ENCODE results near the gene SNRK.

The SNRK gene

GRCh38 chr3:43309372-43310305 is 23.3 kb downstream of the SNRK start:
- DNase-seq = no peak

GRCh38 chr3:43316783-43317460 is 30.6 kb downstream of the SNRK start:
- DNase-seq = no peak

GRCh38 chr3:43317461-43318316 is 31.3 kb downstream of the SNRK start:
- DNase-seq = no peak

GRCh38 chr3:43319376-43319775 is 33.0 kb downstream of the SNRK start:
- DNase-seq = no peak

- DNase-seq = no peak
These were observed 33.5 kb downstream of the SNRK start for GRCh38 chr3:43319794-43320193.

GRCh38 chr3:43320288-43320687 is 33.9 kb downstream of the SNRK start:
- no peak for DNase-seq

- DNase-seq = no peak
These were observed 37.2 kb downstream of the SNRK start for GRCh38 chr3:43323541-43323940.

GRCh38 chr3:43326891-43327581 is 40.7 kb downstream of the SNRK start:
- no peak for DNase-seq

GRCh38 chr3:43327582-43327979 is 41.2 kb downstream of the SNRK start:
- DNase-seq = no peak

GRCh38 chr3:43328653-43329052 is 42.3 kb downstream of the SNRK start:
- DNase-seq = no peak

- DNase-seq = no peak
These were observed 44.6 kb downstream of the SNRK start for GRCh38 chr3:43330981-43331380.

- no peak for DNase-seq
These were observed 45.0 kb downstream of the SNRK start for GRCh38 chr3:43331381-43331780.

- DNase-seq = no peak
These were observed 48.6 kb downstream of the SNRK start for GRCh38 chr3:43334976-43335375.

GRCh38 chr3:43335799-43336198 is 49.5 kb downstream of the SNRK start:
- no peak for DNase-seq

GRCh38 chr3:43338295-43338694 is 52.0 kb downstream of the SNRK start:
- no peak for DNase-seq

GRCh38 chr3:43340403-43340802 is 54.1 kb downstream of the SNRK start:
- DNase-seq = no peak

- no peak for DNase-seq
These were observed 55.4 kb downstream of the SNRK start for GRCh38 chr3:43341788-43342187.

GRCh38 chr3:43343185-43343584 is 56.8 kb downstream of the SNRK start:
- no peak for DNase-seq

GRCh38 chr3:43343815-43344214 is 57.5 kb downstream of the SNRK start:
- DNase-seq = no peak

GRCh38 chr3:43344520-43344919 is 58.2 kb downstream of the SNRK start:
- no peak for DNase-seq

GRCh38 chr3:43345246-43345645 is 58.9 kb downstream of the SNRK start:
- DNase-seq = no peak

GRCh38 chr3:43345877-43346276 is 59.5 kb downstream of the SNRK start:
- no peak for DNase-seq
